DMS53 (cell line): Measurements from ENCODE around the gene TCP11L2.
A peak's percentile ranks its signal among the peaks of the same experiment; 100 is the strongest.

Experiments
- DNase-seq: peaks from one replicate; lab custom pipeline; 2025; lab: John Stamatoyannopoulos, UW

The TCP11L2 gene

DNA sequence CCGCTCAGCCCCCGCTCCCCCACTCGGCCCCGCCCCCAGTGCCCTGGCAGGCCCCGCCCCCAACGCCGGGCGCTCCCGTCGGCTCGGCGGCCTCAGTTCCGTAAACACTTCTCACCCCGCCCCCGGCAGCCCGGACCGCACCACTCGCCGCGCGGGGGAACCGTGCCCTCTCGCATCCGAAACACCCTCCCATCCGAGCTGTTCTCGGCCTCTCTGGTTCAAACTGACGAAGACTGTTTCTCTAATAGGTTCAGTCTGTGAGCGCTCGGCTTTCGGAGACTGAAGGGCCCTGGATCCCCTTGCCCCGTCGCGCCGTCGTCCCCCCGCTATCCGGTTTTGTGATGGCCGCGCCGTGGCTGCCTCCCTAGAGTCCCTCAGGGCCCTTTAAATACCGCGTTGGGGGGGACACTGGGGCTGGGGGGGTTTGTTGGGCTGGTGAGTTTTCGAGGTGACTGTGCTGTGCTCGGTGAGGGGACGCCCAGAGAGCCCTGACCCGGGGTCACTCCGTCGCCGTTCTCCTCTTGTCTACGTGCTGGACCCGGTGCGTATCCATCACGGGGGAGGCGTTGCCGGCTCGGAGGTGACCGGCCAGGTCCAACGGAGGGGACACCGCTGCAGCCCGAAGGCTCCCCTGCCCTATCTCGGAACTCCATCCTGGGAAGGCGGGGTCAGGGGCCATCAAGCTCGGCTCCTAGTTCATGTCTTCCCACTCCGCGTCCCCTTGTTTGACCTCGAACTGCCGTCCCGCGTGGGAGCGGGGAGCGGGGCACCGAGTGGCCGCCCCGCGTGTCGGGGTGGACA, at the start of gene TCP11L2:
Gene TCP11L2, plus strand, starts transcription at position 333 of the 801 bp plus-strand sequence. CDS start 8,343 bp downstream, outside the sequence.
- DNase-seq: peak; percentile 94

- no peak for DNase-seq
Measured at GRCh38 chr12:106254724-106255123, 47.8 kb upstream of the TCP11L2 start.

GRCh38 chr12:106255493-106255892, 47.0 kb upstream of the TCP11L2 start:
- DNase-seq: no peak

GRCh38 chr12:106255952-106256351, 46.6 kb upstream of the TCP11L2 start:
- DNase-seq: no peak

GRCh38 chr12:106256524-106256923, 46.0 kb upstream of the TCP11L2 start:
- DNase-seq: no peak

- no peak for DNase-seq
Measured at GRCh38 chr12:106258226-106258625, 44.3 kb upstream of the TCP11L2 start.

DNA sequence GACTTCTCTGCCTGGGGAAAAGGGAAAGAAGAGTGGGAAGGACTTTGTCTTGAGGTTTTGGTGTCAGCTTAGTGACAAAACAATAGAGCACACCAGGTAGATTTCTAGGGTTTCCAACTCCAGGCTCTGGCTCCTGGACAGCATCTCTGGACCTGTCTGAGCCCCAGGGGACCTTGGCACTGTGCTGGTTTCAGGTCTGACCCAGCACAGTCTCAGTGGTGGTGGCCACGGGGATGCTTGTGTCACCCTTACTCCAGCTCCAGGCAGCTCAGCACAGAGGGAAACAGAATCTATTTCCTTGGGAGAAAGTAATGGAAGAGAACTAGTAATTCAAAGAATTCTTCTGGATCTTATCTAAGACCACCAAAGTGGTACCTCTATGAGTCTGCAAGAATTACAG, 43.6 kb upstream of the TCP11L2 start:
- DNase-seq: no peak

- no peak for DNase-seq
Measured at GRCh38 chr12:106265116-106265515, 37.4 kb upstream of the TCP11L2 start.

DNA sequence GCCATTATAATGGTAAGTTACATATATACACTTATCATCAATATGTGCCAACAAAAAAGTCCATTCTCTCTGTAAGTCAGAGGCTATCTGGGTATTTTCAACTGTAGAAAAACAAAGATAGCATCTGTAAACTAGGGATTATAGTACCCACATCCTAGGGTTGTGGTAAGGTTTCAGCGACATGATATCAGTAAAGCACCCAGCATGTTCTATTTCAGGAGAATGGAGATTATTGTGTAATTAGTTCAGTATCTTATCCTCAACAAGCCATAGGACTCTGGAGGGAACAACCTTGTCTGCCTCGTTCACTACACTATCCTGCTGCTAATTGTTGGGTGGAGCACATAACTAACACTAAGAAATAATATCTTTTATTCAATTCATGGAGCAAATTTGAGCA, 35.0 kb upstream of the TCP11L2 start:
- no peak for DNase-seq

- DNase-seq: no peak
Measured at GRCh38 chr12:106269150-106269771, 33.3 kb upstream of the TCP11L2 start.

- no peak for DNase-seq
Measured at GRCh38 chr12:106271575-106272505, 30.7 kb upstream of the TCP11L2 start.

GRCh38 chr12:106273491-106273890, 29.0 kb upstream of the TCP11L2 start:
- no peak for DNase-seq

DNA sequence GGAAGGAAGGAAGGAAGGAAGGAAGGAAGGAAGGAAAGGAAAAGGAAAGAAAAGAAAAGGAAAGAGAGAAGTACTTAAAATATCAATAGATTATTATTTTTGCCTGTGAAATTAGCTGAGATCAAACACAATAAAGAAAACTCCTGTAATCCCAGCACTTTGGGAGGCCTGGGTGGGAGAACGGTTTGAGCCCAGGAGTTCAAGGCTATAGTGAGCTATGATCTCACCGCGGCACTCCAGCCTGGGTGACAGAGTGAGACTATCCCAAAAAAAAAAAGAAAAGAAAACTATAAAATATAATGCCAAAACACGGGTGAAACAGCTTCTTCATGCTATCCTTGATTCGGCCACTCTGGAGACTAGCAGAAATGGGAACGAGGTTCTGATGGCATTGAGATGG, 28.5 kb upstream of the TCP11L2 start:
- no peak for DNase-seq

- peak; percentile 93 for DNase-seq
Measured at GRCh38 chr12:106274575-106275121, 27.9 kb upstream of the TCP11L2 start.

DNA sequence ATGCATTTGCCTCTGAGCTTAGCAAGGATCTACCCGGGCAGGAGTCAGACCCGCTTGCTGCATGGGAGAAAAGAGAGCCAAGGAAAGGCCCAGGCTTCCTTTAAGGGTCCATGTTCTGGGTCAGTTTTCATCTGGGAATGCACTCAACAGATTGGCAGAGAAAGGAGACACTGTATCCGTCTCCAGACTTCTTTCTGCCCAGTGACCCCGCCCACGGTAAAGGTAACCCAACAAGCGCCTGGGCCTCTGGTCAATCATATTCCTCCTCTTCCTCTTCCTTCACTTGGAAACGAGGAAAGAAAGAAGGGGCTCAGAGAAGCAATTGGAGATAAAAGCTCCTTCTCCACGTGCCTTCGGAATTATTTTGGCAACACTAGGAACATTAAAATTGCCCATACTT, 27.1 kb upstream of the TCP11L2 start:
- no peak for DNase-seq

DNA sequence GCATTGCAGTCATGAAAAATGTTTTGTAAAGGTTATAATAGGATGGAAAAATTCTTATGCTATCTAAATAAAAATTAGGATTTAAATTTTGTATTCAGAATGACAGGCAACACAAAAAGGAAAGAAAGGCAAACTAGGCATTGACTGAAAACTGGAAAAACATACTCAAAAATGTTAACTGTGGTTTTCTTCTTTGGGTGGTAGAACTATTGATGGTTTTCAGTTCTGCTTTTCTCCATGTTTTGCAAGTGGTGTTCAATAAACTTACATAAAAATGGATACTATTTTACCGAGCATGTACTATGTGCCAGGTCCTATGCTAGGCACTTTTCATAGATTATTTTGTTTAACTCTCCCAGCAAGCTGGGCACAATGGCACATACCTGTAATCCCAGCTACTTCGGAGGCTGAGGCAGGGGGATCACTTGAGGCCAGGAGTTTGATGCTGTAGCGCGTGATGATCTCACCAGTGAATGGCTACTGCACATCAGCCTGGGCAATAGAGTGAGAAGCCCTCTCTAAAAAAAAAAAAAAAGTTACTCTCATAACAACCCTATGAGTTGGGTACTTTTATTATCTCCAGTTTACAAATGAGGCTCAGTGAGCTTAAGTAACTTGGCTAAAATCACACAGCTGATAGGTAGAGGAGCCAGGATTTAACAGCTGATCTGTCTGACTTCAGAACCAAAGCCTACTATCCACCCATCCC, 26.3 kb upstream of the TCP11L2 start:
- DNase-seq: no peak

DNA sequence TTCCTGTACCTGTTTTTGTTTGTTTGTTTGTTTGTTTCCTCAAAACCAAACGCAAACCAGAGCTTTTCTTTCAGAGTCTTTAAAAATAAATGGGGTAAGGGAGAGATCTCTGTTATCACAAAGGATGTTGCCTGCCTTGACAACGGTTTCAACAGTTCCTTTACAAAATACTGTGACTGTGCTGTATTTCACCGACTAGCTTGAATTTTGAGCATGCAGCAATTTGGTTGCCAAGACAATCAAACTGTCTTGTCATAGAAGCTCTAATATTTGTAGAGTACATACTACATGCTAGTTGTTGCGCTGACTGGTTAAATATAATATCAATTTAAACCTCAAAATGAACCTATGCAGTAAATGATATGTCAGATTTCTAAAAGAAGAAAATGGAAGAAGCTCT, 22.4 kb upstream of the TCP11L2 start:
- DNase-seq: peak; percentile 57

DNA sequence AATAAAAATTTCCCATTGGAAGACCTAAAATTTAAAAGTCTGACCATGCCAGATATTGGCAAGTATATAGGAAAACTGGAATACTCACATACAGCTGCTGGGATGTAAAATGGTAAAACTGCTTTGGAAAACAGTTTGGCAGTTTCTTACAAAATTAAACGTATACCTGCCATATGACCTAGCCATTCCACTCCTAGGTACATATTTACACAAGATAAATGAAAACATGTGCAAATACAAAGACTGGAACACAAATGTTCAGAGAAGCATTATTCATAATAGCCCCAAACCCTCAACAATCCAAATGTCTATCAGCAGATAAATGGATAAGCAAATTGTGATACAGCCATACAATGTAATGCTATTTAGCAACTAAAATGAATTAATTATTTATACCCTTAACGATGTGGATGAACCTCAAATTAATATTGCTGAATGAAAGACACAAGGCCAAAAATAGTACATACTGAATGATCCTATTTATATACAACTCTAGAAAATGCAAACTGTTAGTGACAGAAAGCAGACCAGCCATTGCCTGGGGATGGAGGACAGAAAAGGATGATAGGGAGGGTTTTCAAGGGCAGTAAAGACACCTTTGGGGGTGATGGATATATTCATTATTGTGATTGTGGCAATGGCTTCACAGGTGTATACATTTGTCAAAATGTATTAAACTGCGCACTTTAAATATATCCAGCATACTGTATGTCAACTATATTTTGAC, 21.3 kb upstream of the TCP11L2 start:
- DNase-seq: peak; percentile 68

DNA sequence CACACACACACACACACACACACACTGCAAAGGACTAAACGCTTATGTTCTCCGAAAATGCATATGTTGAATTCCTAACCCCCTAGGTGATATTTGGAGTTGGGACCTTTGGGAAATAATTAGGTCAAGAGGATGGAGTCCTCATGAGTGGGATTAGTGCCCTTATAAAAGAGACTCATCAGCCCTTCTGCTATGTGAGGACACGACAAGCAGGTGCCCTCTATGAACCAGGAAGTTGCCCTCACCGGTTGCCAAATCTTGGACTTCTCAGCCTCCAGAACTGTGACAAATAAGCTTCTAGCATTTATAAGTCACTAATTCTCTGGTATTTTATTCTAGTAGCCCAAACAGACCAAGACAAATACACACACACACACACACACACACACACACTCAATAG, 20.7 kb upstream of the TCP11L2 start:
- peak; percentile 56 for DNase-seq

GRCh38 chr12:106282457-106283097, 20.0 kb upstream of the TCP11L2 start:
- DNase-seq: peak; percentile 90
